GM12872 (cell line): ENCODE measurements around the gene ZPR1.

Experiments used
- TF ChIP-seq, protein P1 (sequence below): IDR thresholded peaks from 3 replicates; pipeline ENCODE4 v1.5.1; 2011; ENCODE audit warnings: low read depth, mild to moderate bottlenecking, low read length, moderate library complexity; ENCODE audit not compliant: insufficient read depth

The ZPR1 gene

DNA sequence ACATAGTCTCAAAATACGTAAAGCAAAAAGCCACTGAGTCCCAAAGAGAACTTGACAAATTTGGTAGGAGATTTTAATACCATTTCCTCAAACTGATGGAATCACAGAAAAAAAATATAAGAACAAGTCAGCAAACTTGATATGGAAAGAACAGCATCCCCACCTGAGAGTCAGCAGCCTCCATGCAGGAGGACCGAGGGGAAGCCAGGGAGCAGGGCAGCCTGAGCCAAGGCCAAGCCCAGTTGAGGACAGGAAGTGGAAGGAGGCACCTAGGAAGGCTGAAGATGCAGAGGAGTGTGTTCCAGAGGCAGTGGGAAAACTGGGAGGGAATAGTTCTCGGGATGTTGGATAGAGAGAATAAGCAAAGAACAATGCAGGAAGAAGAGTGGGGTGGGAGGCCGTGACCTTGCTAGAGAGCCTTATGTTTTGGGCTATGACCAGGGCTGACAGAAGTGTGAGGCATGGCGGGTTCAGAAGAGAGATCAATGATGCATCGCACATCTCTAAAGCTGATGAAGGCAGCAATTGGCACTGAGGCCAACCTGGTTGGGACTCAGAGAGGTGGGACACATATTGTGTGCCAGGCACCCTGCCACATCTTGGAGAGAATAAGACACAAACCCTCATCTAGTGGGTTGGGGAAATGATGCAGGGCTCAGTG lies 19.9 kb upstream of the ZPR1 start:
- TF ChIP-seq, protein P1, sequence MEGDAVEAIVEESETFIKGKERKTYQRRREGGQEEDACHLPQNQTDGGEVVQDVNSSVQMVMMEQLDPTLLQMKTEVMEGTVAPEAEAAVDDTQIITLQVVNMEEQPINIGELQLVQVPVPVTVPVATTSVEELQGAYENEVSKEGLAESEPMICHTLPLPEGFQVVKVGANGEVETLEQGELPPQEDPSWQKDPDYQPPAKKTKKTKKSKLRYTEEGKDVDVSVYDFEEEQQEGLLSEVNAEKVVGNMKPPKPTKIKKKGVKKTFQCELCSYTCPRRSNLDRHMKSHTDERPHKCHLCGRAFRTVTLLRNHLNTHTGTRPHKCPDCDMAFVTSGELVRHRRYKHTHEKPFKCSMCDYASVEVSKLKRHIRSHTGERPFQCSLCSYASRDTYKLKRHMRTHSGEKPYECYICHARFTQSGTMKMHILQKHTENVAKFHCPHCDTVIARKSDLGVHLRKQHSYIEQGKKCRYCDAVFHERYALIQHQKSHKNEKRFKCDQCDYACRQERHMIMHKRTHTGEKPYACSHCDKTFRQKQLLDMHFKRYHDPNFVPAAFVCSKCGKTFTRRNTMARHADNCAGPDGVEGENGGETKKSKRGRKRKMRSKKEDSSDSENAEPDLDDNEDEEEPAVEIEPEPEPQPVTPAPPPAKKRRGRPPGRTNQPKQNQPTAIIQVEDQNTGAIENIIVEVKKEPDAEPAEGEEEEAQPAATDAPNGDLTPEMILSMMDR = no peak

DNA sequence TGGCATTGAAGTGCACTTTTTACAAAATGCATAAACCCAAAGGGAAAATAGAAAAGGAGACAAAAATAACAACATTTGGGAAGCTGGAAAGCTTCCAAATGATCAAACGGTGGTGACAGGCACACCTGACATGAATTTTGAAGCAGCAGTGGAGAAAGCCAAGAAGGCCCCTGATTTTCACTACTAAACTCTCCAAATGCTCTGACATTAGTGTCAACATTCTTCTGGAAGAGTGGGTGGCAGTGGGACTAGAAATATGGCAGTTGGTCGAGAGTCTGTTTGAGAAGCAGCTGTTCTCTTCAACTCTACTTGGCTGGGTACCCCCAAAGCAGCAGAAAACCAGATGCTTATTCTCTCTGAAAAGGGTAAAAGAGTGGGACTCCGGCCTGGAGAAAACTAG lies 16.2 kb upstream of the ZPR1 start:
- TF ChIP-seq, protein P1 = no peak

DNA sequence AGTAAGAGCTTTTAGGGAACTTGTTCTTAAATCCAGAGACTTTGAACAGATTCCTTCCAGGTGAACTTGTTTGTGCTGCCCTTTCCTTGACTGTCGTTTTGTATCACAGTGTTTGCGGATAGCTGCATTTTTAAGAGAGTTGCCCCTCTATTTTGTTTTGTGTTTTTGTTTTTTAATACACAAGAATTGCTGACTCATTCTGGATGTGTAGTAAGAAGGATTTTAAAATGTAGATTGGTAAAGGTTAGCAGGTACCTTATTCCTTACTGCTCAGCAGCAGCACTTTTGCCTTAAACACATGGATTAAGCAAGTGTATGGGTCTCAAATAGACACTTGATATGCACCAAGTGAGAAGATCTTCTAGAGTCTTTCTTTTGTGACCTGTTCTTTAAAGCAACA lies 12.8 kb upstream of the ZPR1 start:
- TF ChIP-seq, protein P1 = no peak

DNA sequence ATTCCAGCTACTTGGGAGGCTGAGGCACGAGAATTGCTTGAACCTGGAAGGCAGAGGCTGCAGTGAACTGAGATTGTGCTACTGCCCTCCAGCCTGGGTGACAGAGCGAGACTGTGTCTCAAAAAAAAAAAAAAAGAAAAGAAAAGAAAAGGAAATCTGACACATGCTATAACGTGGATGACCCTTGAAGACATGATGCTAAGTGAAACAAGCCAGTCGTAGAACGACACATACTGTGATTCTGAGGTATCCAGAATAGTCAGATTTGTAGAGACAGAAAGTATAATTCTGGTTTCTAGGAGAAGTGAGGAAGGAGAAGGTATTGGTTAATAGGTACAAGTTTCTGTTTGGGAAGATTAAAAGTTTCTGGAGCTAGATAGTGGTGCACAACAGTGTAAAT lies 10.5 kb upstream of the ZPR1 start:
- TF ChIP-seq, protein P1 = no peak

DNA sequence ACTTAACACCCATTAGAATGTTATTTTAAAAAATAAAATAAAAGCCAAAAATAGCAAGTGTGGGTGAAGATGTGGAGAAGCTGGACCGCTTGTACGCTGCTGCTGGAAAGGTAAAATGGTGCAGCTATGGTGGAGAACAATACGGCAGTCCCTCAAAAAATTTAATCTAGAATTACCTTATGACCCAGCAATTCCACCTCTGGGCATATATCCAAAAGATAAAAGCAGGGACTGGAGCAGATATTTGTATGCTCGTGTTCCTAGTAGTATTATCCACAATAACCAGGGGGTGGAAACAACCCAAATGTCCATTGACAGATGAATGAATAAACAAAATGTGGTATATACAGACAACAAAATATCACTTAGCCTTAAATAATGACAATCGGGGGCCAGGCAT lies 10.0 kb upstream of the ZPR1 start:
- TF ChIP-seq, protein P1 = no peak

DNA sequence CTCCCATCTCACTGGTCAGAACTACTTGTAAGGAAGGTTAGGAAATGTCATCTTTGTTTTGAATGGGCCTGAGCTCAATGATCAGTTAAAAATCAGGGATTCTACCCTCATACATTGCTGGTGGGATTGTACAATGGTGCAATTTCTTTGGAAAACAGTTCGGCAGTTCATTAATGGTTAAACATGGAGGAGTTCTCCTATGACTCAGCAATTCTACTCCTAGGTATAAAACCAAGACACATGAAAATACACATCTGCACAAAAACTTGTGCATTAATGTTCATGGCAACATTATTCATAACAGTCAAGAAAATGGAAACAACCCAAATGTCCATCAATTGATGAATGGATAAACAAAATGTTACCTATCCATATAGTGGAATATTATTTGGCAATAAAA lies 8.7 kb upstream of the ZPR1 start:
- TF ChIP-seq, protein P1 = no peak

DNA sequence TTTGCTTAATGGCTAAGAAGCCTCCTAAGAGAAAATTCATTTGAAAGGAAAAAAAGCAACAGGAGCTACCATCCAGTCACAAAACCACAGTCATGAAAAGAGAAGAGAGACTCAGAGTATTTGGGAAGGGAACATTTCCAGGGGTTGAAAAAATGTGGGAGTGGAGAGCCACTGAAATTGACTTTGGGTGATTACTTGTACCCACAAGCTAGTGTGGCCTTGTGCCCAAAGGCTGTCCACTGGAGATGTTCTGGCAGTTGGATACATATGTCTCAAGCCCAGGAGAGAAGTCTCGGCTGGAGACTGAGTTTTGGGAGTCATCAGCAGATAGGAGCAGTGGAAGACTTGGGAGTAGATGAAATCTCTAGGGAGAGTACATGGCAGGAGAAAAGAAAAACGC lies 7.0 kb upstream of the ZPR1 start:
- TF ChIP-seq, protein P1 = no peak

DNA sequence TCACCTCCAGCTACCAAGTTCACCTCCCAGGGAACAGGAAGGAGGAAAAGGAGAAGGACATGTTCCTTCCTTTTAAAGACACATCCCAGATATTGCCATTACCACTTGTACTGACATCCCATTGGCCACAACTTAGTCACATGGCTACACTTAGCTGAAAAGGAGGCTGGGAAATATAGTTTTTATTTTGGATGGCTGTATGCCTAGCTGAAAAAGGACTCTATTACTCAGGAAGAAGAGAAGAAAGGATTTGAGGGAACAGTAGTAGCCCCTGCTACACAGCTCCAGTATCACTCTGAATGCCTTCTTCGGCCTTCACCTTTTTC lies 5.9 kb upstream of the ZPR1 start:
- TF ChIP-seq, protein P1 = no peak
